Glutamatergic neuron (in vitro differentiated cells): ENCODE measurements around the gene PSMB11. TPM values are rescaled to one million over a fixed set of nuclear protein-coding genes. Genes with fewer than 3 reads are reported as not detected.

ENCODE experiments used
- DNase-seq: peaks from one replicate; pipeline ENCODE4 v3.0.0; 2022
- H3K27ac Mint-ChIP-seq: one replicate; pipeline ENCODE4 v1.8.0; 2020; ENCODE audit warnings: mild to moderate bottlenecking, mixed read lengths, inconsistent platforms; ENCODE audit not compliant: unreplicated experiment
- H3K27me3 Mint-ChIP-seq: one replicate; pipeline ENCODE4 v1.8.0; 2020; ENCODE audit warnings: mild to moderate bottlenecking, moderate library complexity, mixed read lengths, inconsistent platforms; ENCODE audit not compliant: unreplicated experiment
- H3K36me3 Mint-ChIP-seq: one replicate; pipeline ENCODE4 v1.8.0; 2020; ENCODE audit warnings: mild to moderate bottlenecking, mixed read lengths, inconsistent platforms; ENCODE audit not compliant: unreplicated experiment
- H3K4me1 Mint-ChIP-seq: one replicate; pipeline ENCODE4 v1.8.0; 2020; ENCODE audit warnings: mild to moderate bottlenecking, low read depth, mixed read lengths, inconsistent platforms; ENCODE audit not compliant: unreplicated experiment
- H3K4me3 Mint-ChIP-seq: one replicate; pipeline ENCODE4 v1.8.0; 2020; ENCODE audit warnings: mild to moderate bottlenecking, mixed read lengths, inconsistent platforms; ENCODE audit not compliant: unreplicated experiment
- H3K9me3 Mint-ChIP-seq: one replicate; pipeline ENCODE4 v1.8.0; 2020; ENCODE audit warnings: mild to moderate bottlenecking, moderate library complexity, mixed read lengths, inconsistent platforms; ENCODE audit not compliant: unreplicated experiment
- total RNA-seq: library from RNA; stranded (reverse); fragmentation: NEBNext Ultra II Directional; extraction: Animal tissue kit (Norgen Biotek cat#: 25700); gene quantifications from one replicate; pipeline ENCODE4 v1.2.1, GENCODE V29; 2021; ENCODE audit not compliant: unreplicated experiment
- TF ChIP-seq, protein P1 (sequence below): fragments of 200-600 bp; sonication (generic); IDR thresholded peaks from one replicate; pipeline ENCODE4 v1.5.0; 2021; ENCODE audit not compliant: partially characterized antibody, unreplicated experiment

Gene PSMB11
- total RNA-seq, 1 donor from 2014 or later = not detected

DNA sequence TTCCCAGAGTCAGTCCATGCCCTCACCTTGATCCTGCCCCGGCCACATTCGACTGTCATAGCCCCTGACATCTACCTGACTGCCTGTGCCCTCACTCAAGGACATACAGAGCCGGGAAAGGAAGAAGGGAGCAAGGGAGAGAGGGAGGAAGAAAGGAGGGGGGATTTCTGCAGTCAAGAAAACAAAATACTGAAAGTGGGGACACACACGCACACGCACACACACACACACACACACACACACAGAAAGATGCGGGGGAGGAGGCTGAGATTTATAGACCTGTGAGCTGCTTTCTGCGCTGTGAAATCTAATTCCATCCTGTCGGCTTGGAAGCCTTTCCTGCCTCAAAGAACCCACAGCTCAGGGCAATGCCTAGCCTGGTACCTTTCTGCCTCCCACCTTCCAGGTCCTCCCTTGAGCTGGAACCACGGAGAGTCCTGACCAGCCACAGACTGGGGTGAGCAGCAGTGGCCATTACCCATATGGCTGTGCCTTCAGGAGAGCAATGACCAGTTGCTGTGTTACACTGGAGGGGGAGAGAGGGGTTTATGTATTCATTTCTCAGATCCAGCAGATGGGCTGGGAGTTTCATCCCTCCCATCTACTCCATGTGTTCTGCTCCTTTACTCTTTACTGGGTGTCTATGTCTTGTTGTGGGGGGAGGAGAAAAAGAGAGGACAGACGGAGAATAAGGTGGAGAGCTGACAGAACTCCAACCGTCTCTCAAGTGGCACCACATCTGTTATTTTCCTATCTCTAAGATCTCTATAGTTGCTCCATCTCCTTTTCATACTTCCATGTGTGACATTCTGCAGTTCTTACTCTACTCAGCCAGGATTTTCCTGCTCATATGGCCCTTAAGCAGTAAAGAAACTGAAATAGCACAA is 45.0 kb upstream of the PSMB11 start:
- peaks cover 3% of the 10 kb centered on the region for H3K27me3 Mint-ChIP-seq
- peaks cover 3% of the 10 kb centered on the region for H3K9me3 Mint-ChIP-seq
- peaks cover 27% of the 10 kb centered on the region for H3K4me1 Mint-ChIP-seq
- TF ChIP-seq, protein P1, sequence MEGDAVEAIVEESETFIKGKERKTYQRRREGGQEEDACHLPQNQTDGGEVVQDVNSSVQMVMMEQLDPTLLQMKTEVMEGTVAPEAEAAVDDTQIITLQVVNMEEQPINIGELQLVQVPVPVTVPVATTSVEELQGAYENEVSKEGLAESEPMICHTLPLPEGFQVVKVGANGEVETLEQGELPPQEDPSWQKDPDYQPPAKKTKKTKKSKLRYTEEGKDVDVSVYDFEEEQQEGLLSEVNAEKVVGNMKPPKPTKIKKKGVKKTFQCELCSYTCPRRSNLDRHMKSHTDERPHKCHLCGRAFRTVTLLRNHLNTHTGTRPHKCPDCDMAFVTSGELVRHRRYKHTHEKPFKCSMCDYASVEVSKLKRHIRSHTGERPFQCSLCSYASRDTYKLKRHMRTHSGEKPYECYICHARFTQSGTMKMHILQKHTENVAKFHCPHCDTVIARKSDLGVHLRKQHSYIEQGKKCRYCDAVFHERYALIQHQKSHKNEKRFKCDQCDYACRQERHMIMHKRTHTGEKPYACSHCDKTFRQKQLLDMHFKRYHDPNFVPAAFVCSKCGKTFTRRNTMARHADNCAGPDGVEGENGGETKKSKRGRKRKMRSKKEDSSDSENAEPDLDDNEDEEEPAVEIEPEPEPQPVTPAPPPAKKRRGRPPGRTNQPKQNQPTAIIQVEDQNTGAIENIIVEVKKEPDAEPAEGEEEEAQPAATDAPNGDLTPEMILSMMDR = no peak
- no peak overlapping the region for H3K27ac Mint-ChIP-seq
- no peak overlapping the region for H3K4me3 Mint-ChIP-seq
- no peaks in the 10 kb centered on the region for H3K36me3 Mint-ChIP-seq
- peak; percentile 43 for DNase-seq

DNA sequence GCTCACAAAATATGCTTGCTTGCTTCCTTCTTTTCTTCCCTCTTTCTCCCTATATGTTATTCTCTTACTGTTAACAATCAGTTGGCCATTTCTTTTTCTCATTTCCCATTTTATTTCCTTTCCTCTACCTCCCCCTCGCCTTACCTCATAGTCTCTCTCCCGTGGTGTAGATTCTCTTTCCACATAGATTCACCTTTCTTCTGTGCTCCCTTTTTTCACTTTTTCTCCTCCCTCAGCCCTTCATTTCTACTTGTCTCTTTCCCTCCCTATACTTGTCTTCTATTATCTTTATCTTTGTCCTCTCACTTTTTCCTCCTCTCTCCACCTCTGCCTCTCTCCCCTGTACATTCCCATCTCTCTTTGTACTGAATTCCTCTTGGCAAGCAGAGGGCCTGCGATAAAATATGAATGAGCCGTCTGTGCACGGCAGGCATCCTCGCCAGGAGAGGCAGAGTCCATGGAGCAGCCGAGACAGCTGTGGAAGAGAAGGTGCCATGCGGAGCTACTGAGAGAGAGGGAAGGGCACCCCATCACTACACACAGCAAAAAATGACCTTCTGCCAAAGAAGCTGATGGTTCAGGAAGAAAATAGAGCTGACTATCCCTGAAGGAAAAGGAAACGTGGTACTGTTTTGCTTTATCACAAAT is 44.2 kb upstream of the PSMB11 start:
- TF ChIP-seq, protein P1 = no peak
- Mint-ChIP-seq H3K4me3 (no peak overlapping the region), H3K36me3 (no peaks in the 10 kb centered on the region), H3K27me3 (peaks cover 3% of the 10 kb centered on the region), H3K27ac (no peak overlapping the region), H3K9me3 (peaks cover 3% of the 10 kb centered on the region), H3K4me1 (peaks cover 27% of the 10 kb centered on the region)
- DNase-seq = peak; percentile 38

DNA sequence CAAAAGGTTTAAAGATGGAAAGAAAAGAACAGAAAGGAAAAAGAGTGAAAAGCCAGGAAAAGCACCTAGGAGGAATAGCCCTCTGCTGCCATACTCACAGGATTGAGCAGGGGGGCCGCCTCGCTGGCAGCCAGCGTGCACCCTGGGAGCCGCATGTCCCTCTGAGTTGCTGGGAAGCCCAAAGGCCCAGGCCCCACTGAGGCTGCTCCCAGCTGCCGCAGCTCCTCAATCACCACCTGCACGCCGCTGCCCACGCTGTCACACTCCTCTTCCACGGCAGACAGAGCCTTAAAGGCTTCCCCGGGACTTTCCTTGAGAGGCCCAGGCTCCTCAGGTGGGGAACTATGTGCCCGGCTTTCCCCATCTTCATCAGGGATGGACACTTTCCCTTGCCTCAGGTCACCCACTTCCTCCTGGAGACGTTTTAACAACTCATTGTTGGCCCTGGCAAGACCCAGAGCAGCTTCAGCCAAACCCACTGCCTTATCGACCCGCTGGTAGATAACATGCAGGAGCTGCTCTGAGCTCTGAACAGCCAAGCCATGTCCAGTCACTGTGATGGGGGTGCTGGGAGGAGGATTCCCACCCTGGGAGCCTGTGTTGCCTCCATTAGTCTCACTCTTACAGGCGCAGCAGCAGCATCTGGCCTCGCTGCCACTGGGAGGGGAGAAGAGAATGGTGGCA is 43.5 kb upstream of the PSMB11 start:
- TF ChIP-seq, protein P1 = no peak
- peaks cover 24% of the 10 kb centered on the region for H3K4me1 Mint-ChIP-seq
- H3K27me3 Mint-ChIP-seq = no peaks in the 10 kb centered on the region
- H3K4me3 Mint-ChIP-seq = no peak overlapping the region
- peak; percentile 40 for DNase-seq
- H3K36me3 Mint-ChIP-seq = no peaks in the 10 kb centered on the region
- peaks cover 3% of the 10 kb centered on the region for H3K9me3 Mint-ChIP-seq
- H3K27ac Mint-ChIP-seq = no peak overlapping the region

DNA sequence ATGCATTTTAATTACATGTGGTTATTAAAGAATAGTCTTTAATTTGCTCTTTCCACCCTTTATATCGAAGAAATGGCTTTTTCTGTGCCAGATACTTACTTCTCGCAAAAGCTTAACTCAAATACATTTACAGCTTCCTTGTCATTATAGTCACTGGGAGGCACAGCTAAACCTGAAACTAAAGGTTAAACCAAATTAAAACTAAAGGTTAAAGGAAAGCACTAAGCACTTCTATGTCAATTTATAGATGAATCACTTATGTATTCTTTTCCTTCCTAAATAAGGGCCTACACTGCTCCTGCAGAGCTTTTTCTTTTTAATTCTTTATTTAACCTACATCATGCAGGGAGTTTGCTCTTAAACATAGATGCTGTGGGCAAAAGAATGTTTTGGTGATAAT is 41.2 kb upstream of the PSMB11 start:
- H3K27ac Mint-ChIP-seq = no peak overlapping the region
- DNase-seq = no peak
- H3K9me3 Mint-ChIP-seq = no peaks in the 10 kb centered on the region
- peaks cover 19% of the 10 kb centered on the region for H3K4me1 Mint-ChIP-seq
- no peaks in the 10 kb centered on the region for H3K27me3 Mint-ChIP-seq
- no peak overlapping the region for H3K4me3 Mint-ChIP-seq
- TF ChIP-seq, protein P1 = no peak
- H3K36me3 Mint-ChIP-seq = no peaks in the 10 kb centered on the region
